ENCODE measurements around the gene NHSL1.

DNA sequence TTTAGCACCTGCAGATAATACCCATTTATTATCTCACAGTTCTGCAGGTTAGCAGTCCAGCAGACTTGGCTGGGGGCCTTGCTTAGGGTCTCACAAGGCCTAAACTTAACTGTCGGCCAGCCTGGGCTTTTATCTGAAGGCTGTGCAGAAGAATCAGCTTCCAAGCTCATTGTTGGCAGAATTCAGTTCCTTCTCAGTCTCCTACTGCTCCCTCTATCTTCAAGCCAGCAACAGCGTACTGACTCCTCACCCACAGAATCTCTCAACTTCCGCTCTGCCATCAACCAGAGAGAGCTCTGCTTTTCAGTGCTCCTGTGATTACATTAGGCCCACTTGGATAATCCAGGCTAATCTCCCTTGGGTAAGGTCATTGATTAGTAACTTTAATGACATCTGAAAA lies 30.2 kb upstream of the NHSL1 start:
- TF ChIP-seq, protein P1, sequence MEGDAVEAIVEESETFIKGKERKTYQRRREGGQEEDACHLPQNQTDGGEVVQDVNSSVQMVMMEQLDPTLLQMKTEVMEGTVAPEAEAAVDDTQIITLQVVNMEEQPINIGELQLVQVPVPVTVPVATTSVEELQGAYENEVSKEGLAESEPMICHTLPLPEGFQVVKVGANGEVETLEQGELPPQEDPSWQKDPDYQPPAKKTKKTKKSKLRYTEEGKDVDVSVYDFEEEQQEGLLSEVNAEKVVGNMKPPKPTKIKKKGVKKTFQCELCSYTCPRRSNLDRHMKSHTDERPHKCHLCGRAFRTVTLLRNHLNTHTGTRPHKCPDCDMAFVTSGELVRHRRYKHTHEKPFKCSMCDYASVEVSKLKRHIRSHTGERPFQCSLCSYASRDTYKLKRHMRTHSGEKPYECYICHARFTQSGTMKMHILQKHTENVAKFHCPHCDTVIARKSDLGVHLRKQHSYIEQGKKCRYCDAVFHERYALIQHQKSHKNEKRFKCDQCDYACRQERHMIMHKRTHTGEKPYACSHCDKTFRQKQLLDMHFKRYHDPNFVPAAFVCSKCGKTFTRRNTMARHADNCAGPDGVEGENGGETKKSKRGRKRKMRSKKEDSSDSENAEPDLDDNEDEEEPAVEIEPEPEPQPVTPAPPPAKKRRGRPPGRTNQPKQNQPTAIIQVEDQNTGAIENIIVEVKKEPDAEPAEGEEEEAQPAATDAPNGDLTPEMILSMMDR (IDR thresholded peaks at IDR 0.05): no peak
- TF ChIP-seq POLR2A (IDR thresholded peaks at IDR 0.05): no peak

All from ovary (tissue), 3 donors.